ENCODE data around the gene KRTAP4-11.
"Not testable (repeated sequence)": the region's sequence is repeated elsewhere in the genome, so short reads cannot be mapped to it uniquely, and the experiment has no call there.

The KRTAP4-11 gene

DNA sequence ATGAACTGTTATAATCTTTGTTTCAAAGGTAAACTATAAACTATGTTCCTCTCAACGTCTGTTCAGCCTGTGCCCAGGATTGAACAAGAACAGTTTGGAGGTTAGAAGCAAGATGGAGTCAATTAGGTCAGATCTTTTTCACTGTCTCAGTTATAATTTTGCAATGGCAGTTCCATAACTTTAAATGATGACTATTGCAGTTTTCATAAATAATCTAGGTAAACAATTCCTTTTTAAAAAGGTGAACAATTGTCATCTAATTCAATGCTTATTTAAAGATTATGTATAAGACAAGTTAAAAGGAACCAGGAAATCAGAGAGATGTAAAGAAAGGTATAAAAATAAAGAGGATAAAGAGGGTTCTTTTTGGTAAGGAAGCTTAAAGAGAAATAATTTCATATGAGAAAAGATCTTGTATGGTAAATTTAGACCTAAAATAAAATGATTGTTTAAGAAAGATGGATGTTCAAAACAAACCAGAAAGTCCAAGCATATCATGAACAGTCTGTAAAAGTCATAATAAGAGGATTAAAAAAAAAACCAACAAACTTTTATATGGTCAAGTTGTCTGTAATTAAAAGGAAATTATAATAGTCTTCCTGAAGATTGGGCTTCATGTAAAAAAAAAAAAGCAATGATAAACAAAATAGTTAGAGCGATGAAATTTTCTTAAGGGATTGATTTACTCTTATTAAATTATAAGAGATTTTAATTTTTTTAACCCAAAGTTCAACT lies 6.9 kb downstream of the KRTAP4-11 start:
- Histone ChIP-seq H3K4me2 (ENCODE audit: low read depth, low read length, poor library complexity, severe bottlenecking) (no peak overlapping the region), H3K4me3 (ENCODE audit: insufficient read depth, low read length, poor library complexity, severe bottlenecking) (no peak overlapping the region), H3K27me3 (ENCODE audit: low read length) (no peaks in the 10 kb centered on the region), H3K9ac (ENCODE audit: low read length) (no peak overlapping the region), H3K36me3 (ENCODE audit: low read length) (no peaks in the 10 kb centered on the region), H3K9me3 (ENCODE audit: insufficient read depth, low read length) (peaks cover 10% of the 10 kb centered on the region; the same call in 1 of the 2 replicates), H3F3A (ENCODE audit: insufficient read depth) (no peaks in the 10 kb centered on the region), H3K27ac (ENCODE audit: low read depth, low read length) (no peak overlapping the region), H3K79me2 (ENCODE audit: insufficient read depth, low read length) (no peaks in the 10 kb centered on the region), H4K20me1 (ENCODE audit: low read depth, low read length) (no peaks in the 10 kb centered on the region), H3K9me2 (replicated peaks; ENCODE audit: insufficient read depth, low read length) (no peaks in the 10 kb centered on the region), H2AFZ (ENCODE audit: low read depth, low read length, severe bottlenecking) (no peak overlapping the region)
- TF ChIP-seq, protein P1, sequence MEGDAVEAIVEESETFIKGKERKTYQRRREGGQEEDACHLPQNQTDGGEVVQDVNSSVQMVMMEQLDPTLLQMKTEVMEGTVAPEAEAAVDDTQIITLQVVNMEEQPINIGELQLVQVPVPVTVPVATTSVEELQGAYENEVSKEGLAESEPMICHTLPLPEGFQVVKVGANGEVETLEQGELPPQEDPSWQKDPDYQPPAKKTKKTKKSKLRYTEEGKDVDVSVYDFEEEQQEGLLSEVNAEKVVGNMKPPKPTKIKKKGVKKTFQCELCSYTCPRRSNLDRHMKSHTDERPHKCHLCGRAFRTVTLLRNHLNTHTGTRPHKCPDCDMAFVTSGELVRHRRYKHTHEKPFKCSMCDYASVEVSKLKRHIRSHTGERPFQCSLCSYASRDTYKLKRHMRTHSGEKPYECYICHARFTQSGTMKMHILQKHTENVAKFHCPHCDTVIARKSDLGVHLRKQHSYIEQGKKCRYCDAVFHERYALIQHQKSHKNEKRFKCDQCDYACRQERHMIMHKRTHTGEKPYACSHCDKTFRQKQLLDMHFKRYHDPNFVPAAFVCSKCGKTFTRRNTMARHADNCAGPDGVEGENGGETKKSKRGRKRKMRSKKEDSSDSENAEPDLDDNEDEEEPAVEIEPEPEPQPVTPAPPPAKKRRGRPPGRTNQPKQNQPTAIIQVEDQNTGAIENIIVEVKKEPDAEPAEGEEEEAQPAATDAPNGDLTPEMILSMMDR (IDR thresholded peaks at IDR 0.05; ENCODE audit: insufficient read depth, low read length, poor library complexity, severe bottlenecking), result no peak
- TF ChIP-seq EZH2phosphoT487 (conservative IDR thresholded peaks at IDR 0.05; ENCODE audit: low read length), result no peak

DNA sequence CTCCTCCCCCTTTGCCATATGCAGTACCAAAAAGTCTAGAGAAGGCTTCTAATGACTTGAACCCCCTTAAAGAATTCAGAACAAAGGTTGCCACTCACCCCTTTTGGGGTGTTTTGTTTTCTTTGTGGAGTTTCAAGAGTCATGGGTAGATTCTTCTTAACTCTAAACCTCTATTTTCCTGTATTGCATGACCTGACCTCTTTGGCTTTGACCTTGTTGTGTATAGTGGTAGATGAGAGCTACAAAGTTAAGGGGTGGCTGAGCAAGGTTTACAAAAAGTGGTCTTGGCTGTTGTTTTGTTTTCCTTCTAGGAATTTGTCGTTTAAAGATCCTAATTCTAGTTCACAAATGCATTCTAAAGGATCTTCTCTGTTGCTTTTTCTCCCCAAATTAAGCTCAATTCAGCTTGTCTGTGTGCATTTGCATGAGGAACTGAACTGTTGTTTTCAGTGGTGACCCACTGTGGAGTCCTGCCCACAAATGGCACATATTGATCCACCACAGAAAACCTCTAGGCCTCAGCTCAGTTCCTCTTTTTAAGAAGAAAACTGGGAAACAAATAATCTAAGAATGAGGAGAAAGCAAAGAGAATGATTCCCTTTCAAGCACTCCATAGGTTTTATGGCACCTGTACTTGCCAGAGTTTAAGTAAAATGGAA lies 9.3 kb downstream of the KRTAP4-11 start:
- H3K27me3 ChIP-seq (ENCODE audit: low read length); H3K4me2 ChIP-seq (ENCODE audit: low read depth, low read length, poor library complexity, severe bottlenecking); H3K79me2 ChIP-seq (ENCODE audit: insufficient read depth, low read length); H3K9me2 ChIP-seq (replicated peaks; ENCODE audit: insufficient read depth, low read length); H3K9me3 ChIP-seq (ENCODE audit: insufficient read depth, low read length); H3K9ac ChIP-seq (ENCODE audit: low read length); H2AFZ ChIP-seq (ENCODE audit: low read depth, low read length, severe bottlenecking); H3F3A ChIP-seq (ENCODE audit: insufficient read depth); H4K20me1 ChIP-seq (ENCODE audit: low read depth, low read length); H3K27ac ChIP-seq (ENCODE audit: low read depth, low read length); H3K4me3 ChIP-seq (ENCODE audit: insufficient read depth, low read length, poor library complexity, severe bottlenecking); H3K36me3 ChIP-seq (ENCODE audit: low read length): not testable (repeated sequence)

DNA sequence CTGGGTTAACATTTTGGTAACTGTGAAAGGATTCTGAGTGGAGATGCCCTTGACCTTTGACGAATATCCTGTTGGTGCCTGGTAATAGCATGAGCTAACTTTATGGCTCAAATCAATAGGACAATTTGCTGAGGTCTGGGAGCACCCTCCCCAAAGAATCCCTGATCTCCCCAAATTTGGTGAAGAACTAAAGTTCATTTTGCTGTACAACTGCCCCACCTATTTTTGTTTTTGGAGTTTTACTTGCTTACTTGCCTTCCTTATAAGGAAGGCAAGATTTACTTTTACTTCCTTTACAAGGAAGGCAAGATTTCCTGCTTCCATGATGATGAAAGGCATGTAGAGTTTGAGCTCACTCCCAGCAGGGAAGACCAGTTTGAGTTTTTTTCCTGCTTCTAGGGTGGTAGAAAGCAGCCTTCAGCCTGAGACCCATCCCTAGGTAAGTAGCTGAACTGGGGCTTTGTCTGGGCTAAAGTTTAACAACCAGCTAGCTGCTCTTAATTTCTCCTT lies 10.2 kb downstream of the KRTAP4-11 start:
- Histone ChIP-seq H3K9me2 (replicated peaks; ENCODE audit: insufficient read depth, low read length) (no peaks in the 10 kb centered on the region), H2AFZ (ENCODE audit: low read depth, low read length, severe bottlenecking) (no peak overlapping the region), H3K9ac (ENCODE audit: low read length) (no peak overlapping the region)

DNA sequence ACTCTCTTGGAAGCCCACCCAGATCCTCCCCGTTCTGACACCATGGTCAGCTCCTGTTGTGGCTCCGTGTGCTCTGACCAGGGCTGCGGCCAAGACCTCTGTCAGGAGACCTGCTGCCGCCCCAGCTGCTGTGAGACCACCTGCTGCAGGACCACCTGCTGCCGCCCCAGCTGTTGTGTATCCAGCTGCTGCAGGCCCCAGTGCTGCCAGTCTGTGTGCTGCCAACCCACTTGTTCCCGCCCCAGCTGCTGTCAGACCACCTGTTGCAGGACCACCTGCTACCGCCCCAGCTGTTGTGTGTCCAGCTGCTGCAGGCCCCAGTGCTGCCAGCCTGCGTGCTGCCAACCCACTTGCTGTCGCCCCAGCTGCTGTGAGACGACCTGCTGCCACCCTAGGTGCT lies 12.8 kb downstream of the KRTAP4-11 start, which contains the start of gene KRTAP4-9:
KRTAP4-9 (plus strand) TSS at position 43 of the 400 bp plus-strand sequence; CDS start at position 43, 0 bp downstream.
- not testable (repeated sequence) for H3K4me3 ChIP-seq (ENCODE audit: insufficient read depth, low read length, poor library complexity, severe bottlenecking); H3K79me2 ChIP-seq (ENCODE audit: insufficient read depth, low read length); H4K20me1 ChIP-seq (ENCODE audit: low read depth, low read length); H3K27me3 ChIP-seq (ENCODE audit: low read length); H3K36me3 ChIP-seq (ENCODE audit: low read length); H3K9ac ChIP-seq (ENCODE audit: low read length); H3K27ac ChIP-seq (ENCODE audit: low read depth, low read length); H3F3A ChIP-seq (ENCODE audit: insufficient read depth); H3K9me3 ChIP-seq (ENCODE audit: insufficient read depth, low read length); H2AFZ ChIP-seq (ENCODE audit: low read depth, low read length, severe bottlenecking); H3K9me2 ChIP-seq (replicated peaks; ENCODE audit: insufficient read depth, low read length); H3K4me2 ChIP-seq (ENCODE audit: low read depth, low read length, poor library complexity, severe bottlenecking)

More for the DNA sequence above, 10.2 kb downstream of the KRTAP4-11 start:
- H3K4me2 ChIP-seq (ENCODE audit: low read depth, low read length, poor library complexity, severe bottlenecking), result no peak overlapping the region
- H4K20me1 ChIP-seq (ENCODE audit: low read depth, low read length), result no peaks in the 10 kb centered on the region
- H3K27ac ChIP-seq (ENCODE audit: low read depth, low read length), result no peak overlapping the region
- H3K36me3 ChIP-seq (ENCODE audit: low read length), result no peaks in the 10 kb centered on the region
- no peaks in the 10 kb centered on the region for H3K27me3 ChIP-seq (ENCODE audit: low read length)
- H3K79me2 ChIP-seq (ENCODE audit: insufficient read depth, low read length), result no peaks in the 10 kb centered on the region
- no peak for TF ChIP-seq EZH2phosphoT487 (conservative IDR thresholded peaks at IDR 0.05; ENCODE audit: low read length)
- TF ChIP-seq, protein P1 (IDR thresholded peaks at IDR 0.05; ENCODE audit: insufficient read depth, low read length, poor library complexity, severe bottlenecking), result no peak
- peaks cover 7% of the 10 kb centered on the region; the same call in 1 of the 2 replicates for H3K9me3 ChIP-seq (ENCODE audit: insufficient read depth, low read length)
- no peaks in the 10 kb centered on the region for H3F3A ChIP-seq (ENCODE audit: insufficient read depth)
- H3K4me3 ChIP-seq (ENCODE audit: insufficient read depth, low read length, poor library complexity, severe bottlenecking), result no peak overlapping the region

DNA sequence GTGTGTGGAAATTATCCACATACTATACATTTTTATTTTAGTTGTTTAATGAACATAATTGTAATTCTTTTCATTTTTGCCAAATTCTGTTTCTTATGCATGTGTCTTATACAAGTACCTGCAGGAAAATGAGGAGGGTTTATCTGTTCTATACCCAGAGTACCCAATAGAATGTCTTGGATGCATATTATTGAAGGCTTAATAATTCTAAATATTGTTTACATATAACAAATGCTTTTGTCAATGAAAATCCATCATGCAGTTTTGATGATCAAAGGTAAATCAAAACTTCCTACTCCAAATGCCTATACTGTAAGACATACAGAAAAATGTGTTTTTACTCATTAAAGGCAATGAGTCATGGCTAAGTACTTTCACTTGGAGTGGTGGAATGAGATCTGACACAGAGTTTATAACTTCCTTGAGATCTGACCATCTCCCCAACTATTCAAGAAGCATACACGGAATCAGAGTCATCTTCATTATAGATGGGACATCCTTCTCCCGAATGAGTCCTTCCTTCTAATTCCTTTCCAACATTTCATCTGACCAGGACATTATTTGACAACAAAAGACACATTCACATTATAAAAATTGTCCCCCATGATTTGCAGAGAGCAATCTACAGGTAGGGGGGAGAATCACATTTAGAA lies 13.7 kb downstream of the KRTAP4-11 start:
- H3K36me3 ChIP-seq (ENCODE audit: low read length); H3K9me3 ChIP-seq (ENCODE audit: insufficient read depth, low read length); H3K9ac ChIP-seq (ENCODE audit: low read length); H3K4me2 ChIP-seq (ENCODE audit: low read depth, low read length, poor library complexity, severe bottlenecking); H3K27ac ChIP-seq (ENCODE audit: low read depth, low read length); H3K27me3 ChIP-seq (ENCODE audit: low read length); H2AFZ ChIP-seq (ENCODE audit: low read depth, low read length, severe bottlenecking); H3K9me2 ChIP-seq (replicated peaks; ENCODE audit: insufficient read depth, low read length); H3F3A ChIP-seq (ENCODE audit: insufficient read depth); H3K79me2 ChIP-seq (ENCODE audit: insufficient read depth, low read length); H3K4me3 ChIP-seq (ENCODE audit: insufficient read depth, low read length, poor library complexity, severe bottlenecking); H4K20me1 ChIP-seq (ENCODE audit: low read depth, low read length): not testable (repeated sequence)

Measured in SU-DHL-6 (cell line).